Pancreas (tissue), 10 donors: Measurements from ENCODE around the gene ACOXL. TPM values are rescaled to one million over a fixed set of nuclear protein-coding genes. Genes with fewer than 3 reads are reported as not detected.
"Not testable (repeated sequence)": the region's sequence is repeated elsewhere in the genome, so short reads cannot be mapped to it uniquely, and the experiment has no call there.

ENCODE experiments used
- ATAC-seq, 4 donors: fragments of 200-7000 bp; cut with Tn5 transposase; one replicate each; pipeline versions ENCODE4 v1.8.0 to v1.9.1; 2020; ENCODE audit warnings: mild to moderate bottlenecking in 4 of 4, moderate library complexity in 4 of 4
- DNase-seq, 6 donors: peaks; one replicate each; pipeline ENCODE4 v3.0.0-alpha.2; 2020
- FAIRE-seq: peaks from 2 replicates; lab custom pipeline; 2012; peaks lifted over from hg19 to GRCh38; lab: Jason Lieb, UNC
- H3K27ac ChIP-seq, 4 donors: fragments of 200-600 bp; sonication (generic); 1 replicate in 3 of 4; 2 replicates in 1 of 4; pipeline versions ENCODE4 v1.5.0 to v1.8.0; 2020
- H3K27me3 ChIP-seq, 4 donors: fragments of 200-600 bp; one replicate each; pipeline ENCODE4 v1.8.0; 2021
- H3K36me3 ChIP-seq, 3 donors: fragments of 200-600 bp; sonication (generic) in 1 of 3; one replicate each; pipeline versions ENCODE4 v1.5.0 to v1.8.0; 2020 to 2021
- H3K4me1 ChIP-seq, 3 donors: fragments of 200-600 bp; one replicate each; pipeline ENCODE4 v1.8.0; 2021
- H3K4me3 ChIP-seq, 4 donors: fragments of 200-600 bp; sonication (generic) in 2 of 4; one replicate each; pipeline versions ENCODE4 v1.5.0 to v1.8.0; 2020 to 2021
- H3K9me3 ChIP-seq, 4 donors: fragments of 200-600 bp; one replicate each; pipeline ENCODE4 v1.8.0; 2021
- WGBS, 2 donors: extraction: QIAGEN DNeasy Blood & Tissue Kit; methylation state at CpG; one replicate each; pipeline ENCODE4 v1.1.7; 2013; 5-methylcytosine and 5-hydroxymethylcytosine counted together
- intact Hi-C, 3 donors: fragments of 100-400 bp; cut with DNase I; formaldehyde crosslinking; loops; one replicate each; pipeline versions ENCODE4 v1.11.1 to v1.14.2; 2022
- polyA plus RNA-seq, 2 donors: library from polyadenylated mRNA; stranded (reverse); fragments of 200-250 nt; gene quantifications; one replicate each; pipeline ENCODE4 v1.2.3, GENCODE V29; 2013
- total RNA-seq, 6 donors: library from RNA; stranded (reverse); fragmentation: NEBNext Ultra II Directional in 4 of 6; extraction: Animal tissue kit (Norgen Biotek cat#: 25700) in 4 of 6; gene quantifications; one replicate each; pipeline versions ENCODE4 v1.2.1 to v1.2.4, GENCODE V29; 2021 to 2023
- TF ChIP-seq, protein P1 (sequence below), 4 donors: fragments of 200-600 bp; sonication (generic) in 3 of 4; IDR thresholded peaks; one replicate each; pipeline versions ENCODE4 v1.5.0 to v1.8.0; 2021; ENCODE audit warnings: antibody characterized with exemption in 4 of 4
- donor health status: healthy with polysubstance abuse.
- donor health status: DM: no; HTN: no; CAD: no; lungs with moderate emphysema.
- donor health status: DM: no; HTN: no; CAD: no.
- donor health status: control.
- donor health status: control.
- donor health status: Bipolar disorder and iron deficiency.
- donor health status: DM: yes; HTN: yes; CAD: no.
- donor health status: DM: no; HTN: no; CAD: no.
- donor health status: DM: no; HTN: no; CAD: no.
- donor health status: DM: yes; HTN: yes; CAD: no.

Gene ACOXL
- total and polyA plus RNA-seq, 8 donors, result 0.06 to 0.75 (median 0.21) TPM; not detected in 2

DNA sequence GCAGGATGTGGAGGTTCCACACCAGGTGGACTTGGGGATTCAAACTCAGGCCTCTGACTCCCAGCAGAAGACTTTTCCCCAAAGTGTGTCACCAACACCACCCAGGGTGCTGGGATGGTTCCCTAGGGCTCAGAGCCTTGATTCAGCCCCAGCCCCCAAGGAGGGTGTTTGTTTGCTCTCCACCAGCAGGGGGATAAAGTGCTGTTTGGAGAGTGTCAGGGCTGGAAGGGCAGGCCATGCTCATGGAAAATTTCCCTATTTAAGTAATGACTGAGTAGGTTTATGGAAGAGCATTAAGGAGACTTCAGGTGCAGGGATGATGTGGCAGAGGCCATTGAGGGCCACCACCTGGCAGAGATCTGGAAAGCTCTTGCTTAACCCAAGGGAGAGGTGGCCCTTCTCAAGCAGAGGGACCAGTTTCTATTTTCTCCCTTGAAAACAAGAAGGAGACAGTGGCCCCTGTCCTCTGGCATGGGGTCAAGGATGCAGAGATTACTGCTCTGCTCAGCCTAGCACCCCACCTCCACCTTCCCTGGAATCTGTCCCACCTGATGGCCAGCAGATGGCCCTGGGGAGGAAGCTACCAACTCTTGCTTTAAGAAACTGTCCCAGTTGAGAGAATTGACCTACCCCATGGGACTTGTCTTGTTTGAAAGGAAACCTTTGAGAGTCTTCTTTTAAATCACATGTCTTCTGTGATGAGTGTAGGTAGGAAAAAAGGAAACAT lies 122.1 kb downstream of the ACOXL start:
- FAIRE-seq (no peak), ATAC-seq (no peak), DNase-seq (no peak)
- Histone ChIP-seq H3K27ac (no peak overlapping the region), H3K4me1 (no peaks in the 10 kb centered on the region), H3K4me3 (no peak overlapping the region), H3K9me3 (no peaks in the 10 kb centered on the region), H3K36me3 (no peaks in the 10 kb centered on the region), H3K27me3 (no peaks in the 10 kb centered on the region)
- TF ChIP-seq, protein P1, sequence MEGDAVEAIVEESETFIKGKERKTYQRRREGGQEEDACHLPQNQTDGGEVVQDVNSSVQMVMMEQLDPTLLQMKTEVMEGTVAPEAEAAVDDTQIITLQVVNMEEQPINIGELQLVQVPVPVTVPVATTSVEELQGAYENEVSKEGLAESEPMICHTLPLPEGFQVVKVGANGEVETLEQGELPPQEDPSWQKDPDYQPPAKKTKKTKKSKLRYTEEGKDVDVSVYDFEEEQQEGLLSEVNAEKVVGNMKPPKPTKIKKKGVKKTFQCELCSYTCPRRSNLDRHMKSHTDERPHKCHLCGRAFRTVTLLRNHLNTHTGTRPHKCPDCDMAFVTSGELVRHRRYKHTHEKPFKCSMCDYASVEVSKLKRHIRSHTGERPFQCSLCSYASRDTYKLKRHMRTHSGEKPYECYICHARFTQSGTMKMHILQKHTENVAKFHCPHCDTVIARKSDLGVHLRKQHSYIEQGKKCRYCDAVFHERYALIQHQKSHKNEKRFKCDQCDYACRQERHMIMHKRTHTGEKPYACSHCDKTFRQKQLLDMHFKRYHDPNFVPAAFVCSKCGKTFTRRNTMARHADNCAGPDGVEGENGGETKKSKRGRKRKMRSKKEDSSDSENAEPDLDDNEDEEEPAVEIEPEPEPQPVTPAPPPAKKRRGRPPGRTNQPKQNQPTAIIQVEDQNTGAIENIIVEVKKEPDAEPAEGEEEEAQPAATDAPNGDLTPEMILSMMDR (IDR thresholded peaks at IDR 0.05), result no peak
- intact Hi-C loops, result no loop called here

DNA sequence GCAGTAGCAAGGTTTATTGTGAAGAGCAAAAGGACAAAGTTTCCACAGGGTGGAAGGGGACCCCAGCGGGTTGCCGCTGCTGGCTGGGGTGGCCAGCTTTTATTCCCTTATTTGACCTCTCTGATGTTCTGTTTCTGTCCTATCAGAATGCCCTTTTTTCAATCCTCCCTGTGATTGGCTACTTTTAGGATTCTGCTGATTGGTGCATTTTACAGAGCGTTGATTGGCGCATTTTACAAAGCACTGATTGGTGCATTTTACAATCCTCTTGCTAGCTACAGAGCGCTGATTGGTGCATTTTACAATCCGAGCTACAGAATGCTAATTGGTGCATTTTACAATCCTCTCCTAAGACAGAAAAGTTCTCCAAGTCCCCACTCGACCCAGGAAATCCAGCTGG lies 123.5 kb downstream of the ACOXL start:
- H3K27ac ChIP-seq, DNase-seq, FAIRE-seq, H3K9me3 ChIP-seq, H3K36me3 ChIP-seq, H3K27me3 ChIP-seq, ATAC-seq, intact Hi-C loops, H3K4me3 ChIP-seq, H3K4me1 ChIP-seq: not testable (repeated sequence)
- WGBS, 2 donors, result 81 to 82% methylated on average over 7 of the region's 7 CpGs

DNA sequence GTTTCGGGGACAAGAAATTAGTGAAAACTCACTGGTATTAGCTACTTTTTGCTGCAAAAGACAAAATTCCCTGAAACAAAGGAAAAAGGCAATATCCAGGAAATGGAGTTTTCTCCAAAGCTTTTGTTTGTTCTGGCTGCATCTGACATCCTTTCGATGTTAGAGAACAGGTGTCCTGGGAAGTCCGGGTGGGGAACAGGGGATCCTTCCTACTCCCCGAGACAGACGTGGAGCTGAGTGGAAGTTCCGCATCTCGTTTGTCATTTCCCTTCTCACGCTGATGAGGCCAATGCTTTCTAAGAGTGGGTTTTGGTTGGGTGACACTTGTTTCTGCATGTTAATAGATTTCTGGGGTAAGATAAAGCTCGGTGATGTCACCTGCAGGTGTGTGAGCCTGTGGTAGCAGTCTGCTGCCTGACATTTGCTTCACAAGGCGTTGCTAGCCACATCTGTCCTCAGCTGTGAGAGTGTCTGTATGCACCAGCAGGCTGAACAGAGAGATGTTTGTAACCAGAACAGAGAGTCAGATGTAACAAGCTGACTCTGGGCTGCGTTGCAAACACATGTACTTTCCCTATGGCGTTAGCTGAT lies 125.9 kb downstream of the ACOXL start:
- no peak for FAIRE-seq
- TF ChIP-seq, protein P1 (IDR thresholded peaks at IDR 0.05), result no peak

DNA sequence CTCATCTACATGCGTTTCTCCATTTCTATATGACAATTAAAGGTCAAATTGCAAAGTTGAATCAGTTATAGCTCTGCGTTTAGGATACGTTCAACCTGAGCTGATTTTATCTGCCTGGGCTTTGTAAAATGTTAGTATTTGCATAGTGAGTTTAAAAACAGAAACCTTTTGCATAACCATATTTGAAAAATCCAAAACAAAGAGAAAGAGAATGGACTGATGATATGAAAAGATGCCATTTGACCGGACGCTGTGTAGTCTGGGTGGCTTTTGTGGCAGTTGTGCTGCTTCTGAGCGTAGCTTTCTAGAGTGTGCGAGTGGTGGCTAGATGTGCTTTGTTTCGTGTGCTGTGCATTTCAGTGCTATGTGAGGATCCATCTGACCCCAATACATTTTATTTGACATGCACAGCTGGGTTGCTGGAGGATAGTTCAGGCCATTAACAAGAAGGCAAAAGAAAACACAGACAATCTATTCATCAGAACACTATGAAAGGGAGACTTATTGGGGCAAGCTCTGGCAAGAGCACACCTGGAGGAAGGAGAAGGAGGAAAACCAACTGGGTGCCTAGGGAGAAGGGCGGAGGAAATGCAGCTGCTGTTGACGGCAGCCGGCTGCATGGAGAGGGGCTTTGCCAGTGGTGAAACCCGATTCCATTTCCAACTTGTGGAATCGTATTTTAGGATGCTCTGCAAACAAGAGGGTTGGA lies 126.8 kb downstream of the ACOXL start:
- no peak for FAIRE-seq
- Histone ChIP-seq H3K9me3 (no peaks in the 10 kb centered on the region), H3K36me3 (no peaks in the 10 kb centered on the region), H3K27me3 (no peaks in the 10 kb centered on the region), H3K27ac (no peak overlapping the region), H3K4me1 (no peaks in the 10 kb centered on the region), H3K4me3 (no peak overlapping the region)
- no peak for DNase-seq
- TF ChIP-seq, protein P1 (IDR thresholded peaks at IDR 0.05), result no peak
- 58 to 65% methylated on average over 13 of the region's 13 CpGs for WGBS, 2 donors
- intact Hi-C loops, result no loop called here
- no peak for ATAC-seq

More for the DNA sequence above, 125.9 kb downstream of the ACOXL start:
- Histone ChIP-seq H3K27me3 (no peaks in the 10 kb centered on the region), H3K4me3 (no peak overlapping the region), H3K4me1 (no peaks in the 10 kb centered on the region), H3K27ac (no peak overlapping the region), H3K9me3 (no peaks in the 10 kb centered on the region), H3K36me3 (no peaks in the 10 kb centered on the region)
- DNase-seq, result no peak
- 43 to 46% methylated on average over 12 of the region's 12 CpGs for WGBS, 2 donors
- intact Hi-C loops, result no loop called here
- peak in 3 of 4 donors; percentile 26 to 59 (median 27) for ATAC-seq

DNA sequence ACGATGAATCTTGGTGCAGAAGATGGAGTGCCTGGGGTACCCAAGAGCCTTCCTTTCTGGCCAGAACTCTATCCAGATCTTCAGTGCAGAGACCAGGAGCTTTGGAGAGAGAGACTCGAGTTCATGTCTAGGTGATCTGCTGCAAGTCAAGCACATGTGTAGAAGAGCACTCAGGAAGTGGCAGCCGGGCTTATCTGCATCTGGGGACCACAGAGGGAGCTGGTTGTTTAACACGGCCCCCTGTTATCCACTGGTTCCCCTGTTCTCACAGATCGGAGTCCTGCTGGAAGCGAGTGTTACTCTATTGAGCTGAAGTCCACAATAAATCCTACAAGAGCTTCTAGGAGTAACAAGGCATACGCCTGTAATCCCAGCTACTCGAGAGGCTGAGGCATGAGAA lies 128.3 kb downstream of the ACOXL start:
- DNase-seq (no peak), FAIRE-seq (no peak), ATAC-seq (no peak)
- intact Hi-C loops, result no loop called here
- Histone ChIP-seq H3K9me3 (no peaks in the 10 kb centered on the region), H3K36me3 (no peaks in the 10 kb centered on the region), H3K4me3 (no peak overlapping the region), H3K27ac (no peak overlapping the region), H3K27me3 (no peaks in the 10 kb centered on the region), H3K4me1 (no peaks in the 10 kb centered on the region)
- TF ChIP-seq, protein P1 (IDR thresholded peaks at IDR 0.05), result no peak
- WGBS, 2 donors, result 64 to 77% methylated on average over 8 of the region's 8 CpGs
